KOPT-K1 (cell line): ENCODE data around the gene SLC35B1.

Experiments
- H3K27ac ChIP-seq: fragments of 200-600 bp; sonication (generic); 2 replicates; pipeline ENCODE4 v1.5.1; 2016; ENCODE audit warnings: antibody characterized with exemption, mild to moderate bottlenecking, low read depth, low read length; ENCODE audit not compliant: poor library complexity, severe bottlenecking
- H3K36me3 ChIP-seq: fragments of 200-600 bp; sonication (generic); 2 replicates; pipeline ENCODE4 v1.5.1; 2017; ENCODE audit warnings: antibody characterized with exemption, mild to moderate bottlenecking, low read length, moderate library complexity; ENCODE audit not compliant: insufficient read depth
- H3K9me3 ChIP-seq: fragments of 200-600 bp; sonication (generic); 2 replicates; pipeline ENCODE4 v1.5.1; 2017; ENCODE audit warnings: antibody characterized with exemption, low read length, mild to moderate bottlenecking; ENCODE audit not compliant: insufficient read depth, poor library complexity, severe bottlenecking

Gene SLC35B1, protein sequence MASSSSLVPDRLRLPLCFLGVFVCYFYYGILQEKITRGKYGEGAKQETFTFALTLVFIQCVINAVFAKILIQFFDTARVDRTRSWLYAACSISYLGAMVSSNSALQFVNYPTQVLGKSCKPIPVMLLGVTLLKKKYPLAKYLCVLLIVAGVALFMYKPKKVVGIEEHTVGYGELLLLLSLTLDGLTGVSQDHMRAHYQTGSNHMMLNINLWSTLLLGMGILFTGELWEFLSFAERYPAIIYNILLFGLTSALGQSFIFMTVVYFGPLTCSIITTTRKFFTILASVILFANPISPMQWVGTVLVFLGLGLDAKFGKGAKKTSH

DNA sequence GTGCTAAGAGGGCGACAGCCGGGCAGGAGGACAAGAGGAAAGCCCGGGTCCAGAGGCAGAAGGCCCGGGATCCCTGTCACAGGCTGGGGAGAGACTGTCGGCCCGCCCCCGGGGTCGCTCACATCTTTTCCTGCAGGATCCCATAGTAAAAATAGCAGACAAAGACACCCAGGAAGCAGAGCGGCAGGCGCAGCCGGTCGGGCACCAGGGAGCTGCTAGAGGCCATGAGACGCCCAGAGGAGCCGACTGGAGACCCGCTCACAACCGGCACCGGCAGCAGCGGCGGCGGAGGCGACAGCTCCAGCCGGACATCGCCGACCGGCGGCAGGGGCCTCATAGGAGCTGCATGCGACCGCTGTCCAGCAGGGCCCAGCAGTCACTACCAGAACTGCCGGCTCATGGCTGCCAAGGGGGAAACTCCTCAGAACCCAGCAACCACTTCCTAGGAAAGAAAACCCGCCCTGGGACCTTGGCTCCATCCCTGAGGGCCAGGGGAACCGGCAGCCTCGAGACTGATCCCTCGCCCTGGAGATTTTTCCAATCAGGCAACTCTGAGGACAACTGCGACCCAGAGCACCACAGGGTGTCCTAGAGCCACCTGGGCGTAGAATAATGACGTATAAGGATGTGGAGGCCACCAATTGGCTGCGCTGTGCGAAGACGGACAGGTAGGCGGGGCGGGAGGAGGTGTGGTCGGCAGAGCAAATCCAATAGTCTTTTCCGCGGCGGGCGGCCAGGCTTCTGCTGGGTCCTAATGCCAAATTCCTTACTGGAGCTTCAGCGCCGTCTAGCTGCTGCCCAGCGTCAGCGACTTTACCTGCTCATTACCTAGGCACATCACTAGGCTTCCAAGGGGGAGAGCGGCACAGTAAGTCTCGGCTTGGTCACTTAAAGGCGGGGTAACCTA lies at the start of gene SLC35B1:
Gene SLC35B1, minus strand, starts transcription at position 357 of the 907 bp plus-strand sequence. Its CDS starts 131 bp downstream, at position 226.
- no peaks in the 10 kb centered on the region for H3K9me3 ChIP-seq
- peaks cover 68% of the 10 kb centered on the region for H3K36me3 ChIP-seq
- peak within 1 kb of the TSS; percentile 87 for H3K27ac ChIP-seq

DNA sequence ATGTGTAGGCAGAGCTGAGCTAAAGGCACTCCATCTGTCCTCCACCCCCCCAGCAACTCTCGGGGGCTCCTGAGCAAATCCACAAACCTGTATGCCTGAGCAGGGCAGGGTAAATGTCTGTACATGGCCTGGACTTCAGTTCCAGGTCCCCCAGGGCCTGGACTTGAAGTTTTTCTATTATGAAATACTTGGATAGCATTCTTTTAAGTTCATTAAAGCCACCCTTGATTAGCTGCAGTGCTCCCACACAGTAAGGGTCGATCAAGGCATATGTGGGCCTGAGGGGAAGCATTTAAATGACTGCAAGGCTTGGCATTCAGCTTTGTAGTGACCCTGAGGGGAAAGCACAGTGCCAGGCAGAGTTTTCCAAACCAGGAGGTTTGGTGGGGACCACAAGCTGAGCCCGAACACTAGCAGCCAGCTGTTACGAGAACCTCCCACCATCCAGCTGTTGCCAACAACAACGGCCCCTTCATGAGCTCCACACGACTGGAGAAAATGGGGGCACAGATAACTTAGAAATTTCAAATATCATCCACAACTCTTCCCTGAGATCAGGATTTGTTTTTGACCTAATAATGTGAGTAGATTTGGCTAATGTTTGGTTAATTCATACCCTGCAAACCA lies 49.5 kb upstream of the SLC35B1 start:
- H3K27ac ChIP-seq, result peak overlapping the region; percentile 51
- H3K9me3 ChIP-seq, result no peaks in the 10 kb centered on the region
- peaks cover 21% of the 10 kb centered on the region for H3K36me3 ChIP-seq

DNA sequence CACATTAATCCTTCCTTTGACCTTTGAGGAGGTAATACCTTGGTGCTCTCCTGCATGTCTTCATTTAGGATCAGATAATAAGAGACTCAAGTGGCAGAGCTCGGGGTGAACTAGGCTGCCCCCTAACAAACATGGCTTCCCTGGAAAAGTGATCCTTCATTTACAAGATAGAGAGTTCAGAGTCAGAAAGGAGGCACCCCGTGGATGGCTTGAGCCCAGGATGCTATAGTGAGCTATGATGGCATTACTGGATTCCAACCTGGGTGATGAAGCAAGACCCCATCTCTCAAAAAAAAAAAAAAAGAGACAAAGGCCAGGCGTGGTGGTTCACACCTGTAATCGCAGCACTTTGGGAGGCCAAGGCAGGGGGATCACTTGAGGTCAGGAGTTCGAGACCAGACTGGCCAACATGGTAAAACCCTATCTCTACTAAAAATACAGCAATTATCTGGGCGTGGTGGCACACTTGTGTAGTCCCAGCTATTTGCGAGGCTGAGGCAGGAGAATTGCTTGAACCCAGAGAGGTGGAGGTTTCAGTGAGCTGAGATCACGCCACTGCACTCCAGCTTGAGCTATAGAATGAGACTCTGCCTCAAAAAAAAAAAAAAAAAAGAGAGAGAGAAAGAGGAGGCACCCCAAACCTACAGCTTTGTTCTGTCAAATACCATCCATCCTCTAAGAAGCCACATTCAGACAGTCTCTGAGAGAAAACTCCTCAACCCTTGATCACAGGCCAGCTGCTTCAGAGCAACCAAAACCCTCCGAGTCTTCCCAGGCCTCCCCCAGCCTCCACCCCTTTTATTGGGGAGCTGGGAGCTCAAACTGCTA lies 48.8 kb upstream of the SLC35B1 start:
- H3K9me3 ChIP-seq, result no peaks in the 10 kb centered on the region
- H3K27ac ChIP-seq, result peak overlapping the region; percentile 51
- peaks cover 21% of the 10 kb centered on the region for H3K36me3 ChIP-seq

DNA sequence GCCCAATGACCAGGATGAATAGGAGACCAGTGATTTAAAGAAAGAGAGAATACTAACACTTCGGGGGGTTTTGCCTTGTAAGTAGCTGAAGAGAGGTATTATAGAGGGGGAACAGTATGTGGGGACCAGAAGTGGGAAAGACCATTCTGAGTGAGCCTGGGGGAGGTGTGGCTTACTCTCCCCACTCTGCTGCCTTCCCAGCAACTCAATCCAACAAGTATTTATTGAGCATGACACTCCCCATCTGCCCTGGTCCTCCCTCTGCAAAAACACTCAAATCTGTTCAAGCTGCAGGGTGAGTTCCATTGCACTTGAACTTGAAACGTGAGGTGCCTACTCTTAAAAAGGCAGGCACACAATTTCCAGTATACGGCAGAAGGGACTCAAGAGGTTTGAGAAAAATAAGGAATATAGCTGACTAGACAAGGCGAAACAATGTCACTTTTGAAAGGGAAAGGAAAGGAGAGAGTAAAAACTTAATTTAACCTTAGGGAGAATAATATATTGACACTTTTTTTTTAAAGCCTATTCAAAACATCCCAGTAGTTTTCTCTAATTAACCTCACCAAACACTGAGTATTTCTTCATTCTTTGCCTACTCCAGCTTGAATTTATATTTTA lies 48.0 kb upstream of the SLC35B1 start:
- H3K36me3 ChIP-seq, result peaks cover 21% of the 10 kb centered on the region
- no peaks in the 10 kb centered on the region for H3K9me3 ChIP-seq
- peak overlapping the region; percentile 51 for H3K27ac ChIP-seq

GRCh38 chr17:49753959-49754391 lies 46.2 kb upstream of the SLC35B1 start:
- Histone ChIP-seq H3K36me3 (peaks cover 14% of the 10 kb centered on the region), H3K9me3 (no peaks in the 10 kb centered on the region), H3K27ac (peak overlapping the region; percentile 51)

- peaks cover 6% of the 10 kb centered on the region for H3K36me3 ChIP-seq
- H3K27ac ChIP-seq, result no peak overlapping the region
These were observed 44.7 kb upstream of the SLC35B1 start for GRCh38 chr17:49752508-49752907.

GRCh38 chr17:49749730-49750129 lies 42.0 kb upstream of the SLC35B1 start:
- Histone ChIP-seq H3K9me3 (no peaks in the 10 kb centered on the region), H3K36me3 (no peaks in the 10 kb centered on the region; the same call in 1 of the 2 replicates), H3K27ac (peak overlapping the region; percentile 83)

More at GRCh38 chr17:49752508-49752907, 44.7 kb upstream of the SLC35B1 start:
- H3K9me3 ChIP-seq, result no peaks in the 10 kb centered on the region

- Histone ChIP-seq H3K9me3 (no peaks in the 10 kb centered on the region), H3K27ac (peak overlapping the region; percentile 83), H3K36me3 (no peaks in the 10 kb centered on the region; the same call in 1 of the 2 replicates)
These were observed 41.0 kb upstream of the SLC35B1 start for GRCh38 chr17:49748791-49749190.

DNA sequence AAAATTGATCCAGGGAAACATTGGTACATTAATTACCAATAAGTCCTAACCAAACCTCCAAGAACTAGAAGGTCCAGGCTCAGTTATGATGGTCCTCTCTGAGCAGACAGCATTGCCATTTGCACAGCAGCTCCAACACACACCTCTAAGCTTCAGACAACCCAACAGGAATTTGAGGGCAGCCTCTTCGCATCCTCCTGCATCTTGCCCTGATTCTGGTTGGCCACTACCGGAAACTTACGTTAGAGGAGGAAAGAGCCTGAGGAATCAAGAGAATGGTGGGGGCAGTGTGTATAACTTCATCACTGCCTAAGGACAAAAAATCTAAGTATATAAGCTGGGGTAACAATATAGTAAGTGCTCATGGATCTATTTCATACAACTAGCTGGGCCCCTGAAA lies 40.5 kb upstream of the SLC35B1 start:
- no peaks in the 10 kb centered on the region for H3K9me3 ChIP-seq
- no peaks in the 10 kb centered on the region; the same call in 1 of the 2 replicates for H3K36me3 ChIP-seq
- peak overlapping the region; percentile 83 for H3K27ac ChIP-seq

DNA sequence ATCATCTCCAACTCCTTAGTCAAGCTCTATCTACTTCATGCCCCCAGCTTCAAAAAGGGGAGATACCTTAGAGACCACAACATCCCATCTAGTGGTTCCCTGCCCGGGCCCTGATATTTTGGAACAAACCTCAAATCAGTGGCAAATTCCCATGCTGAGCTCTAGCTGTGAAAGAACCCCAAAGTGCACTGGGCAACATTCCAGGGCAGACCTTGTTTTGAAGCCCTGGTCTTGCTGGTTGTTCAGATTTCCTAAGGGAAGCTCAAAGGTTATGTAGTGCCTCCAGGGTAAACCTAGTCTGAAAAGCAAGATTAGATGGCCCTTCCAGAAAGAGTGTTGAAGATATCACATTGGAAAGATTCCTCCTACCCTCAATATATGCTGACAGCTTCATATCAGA lies 39.9 kb upstream of the SLC35B1 start:
- Histone ChIP-seq H3K9me3 (no peaks in the 10 kb centered on the region), H3K36me3 (no peaks in the 10 kb centered on the region; the same call in 1 of the 2 replicates), H3K27ac (peak overlapping the region; percentile 83)

- H3K27ac ChIP-seq, result peak overlapping the region; percentile 83
These were observed 39.2 kb upstream of the SLC35B1 start for GRCh38 chr17:49746791-49747490.

DNA sequence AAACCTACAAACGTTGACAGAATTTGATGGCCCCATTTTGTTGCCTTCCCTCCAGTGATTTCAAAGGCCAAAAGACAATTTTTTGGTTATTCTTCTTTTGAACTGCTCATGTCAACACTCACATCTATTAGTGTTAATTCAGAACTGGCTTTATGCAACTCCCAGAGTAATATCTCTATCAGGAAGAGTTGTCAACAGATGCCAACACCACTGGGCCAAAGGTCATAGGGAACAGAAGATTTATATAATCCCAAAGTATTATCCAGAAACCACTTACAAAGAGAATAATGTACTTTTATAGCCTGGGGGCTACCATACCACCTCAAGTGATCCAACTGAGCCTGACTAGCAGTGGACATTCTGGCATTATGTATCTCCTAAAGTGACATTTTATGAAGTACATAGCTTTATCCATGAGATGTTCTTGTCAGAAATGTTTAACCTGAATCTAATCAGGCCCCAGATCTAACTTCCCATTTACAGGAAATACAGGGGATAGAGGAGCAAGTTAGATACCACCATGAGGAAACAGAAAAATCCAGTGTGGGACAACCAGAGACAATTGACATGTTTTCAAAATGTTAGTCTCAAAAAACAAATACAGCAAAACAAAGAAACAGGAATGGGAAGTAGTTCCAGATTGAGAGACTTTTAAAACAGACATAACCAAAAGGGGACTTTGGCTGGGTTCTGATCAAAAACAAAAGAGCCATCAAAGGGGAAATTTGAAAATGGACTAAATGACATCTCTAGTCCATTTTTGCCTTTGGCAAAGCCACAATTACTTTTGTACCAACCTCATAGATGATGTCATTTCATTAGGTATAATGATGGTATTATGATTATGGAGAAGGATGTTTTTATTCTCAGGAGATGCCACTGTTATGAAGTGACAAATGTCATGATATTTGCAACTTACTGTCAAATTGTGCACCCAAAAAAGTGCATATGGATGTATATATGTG lies 37.7 kb upstream of the SLC35B1 start:
- no peaks in the 10 kb centered on the region; the same call in 1 of the 2 replicates for H3K36me3 ChIP-seq
- H3K9me3 ChIP-seq, result no peaks in the 10 kb centered on the region
- H3K27ac ChIP-seq, result peak overlapping the region; percentile 83

More at GRCh38 chr17:49746791-49747490, 39.2 kb upstream of the SLC35B1 start:
- Histone ChIP-seq H3K36me3 (no peaks in the 10 kb centered on the region; the same call in 1 of the 2 replicates), H3K9me3 (no peaks in the 10 kb centered on the region)
